T-helper 1 cell treated with Interleukin-12 subunit alpha and Interleukin-12 subunit beta and Interleukin-4 antibody, amounts not matched to agents 30 ng/mL and 1 ng/mL, for 36 hours (primary cell): Measurements from ENCODE around the gene ACAD10. TPM values are rescaled to one million over a fixed set of nuclear protein-coding genes. Genes with fewer than 3 reads are reported as not detected.

Experiments
- total RNA-seq: library from RNA; stranded (reverse); gene quantifications from 2 replicates; pipeline ENCODE4 v1.2.3, GENCODE V29; 2022

ACAD10 gene
- total RNA-seq, 1 donor from 2014 or later, result 29.5 TPM

Other genes with a start within 250 kb of the ACAD10 start
- 41.6 and 50.3 TPM in 2 replicates for gene ATXN2, start 86.7 kb upstream of the ACAD10 start, total RNA-seq
- gene BRAP, start 97 bp upstream of the ACAD10 start, total RNA-seq, result 21.7 and 21.9 TPM in 2 replicates
- 0.07 and 0.29 TPM in 2 replicates for gene ALDH2, start 80.9 kb downstream of the ACAD10 start, total RNA-seq
- gene MAPKAPK5, start 156.2 kb downstream of the ACAD10 start, total RNA-seq, result 49.6 and 58.3 TPM in 2 replicates